Naive B cell (primary cell): Measurements from ENCODE around the gene SLC23A2. TPM values are rescaled to one million over a fixed set of nuclear protein-coding genes. Genes with fewer than 3 reads are reported as not detected.
"Not testable (repeated sequence)": the region's sequence is repeated elsewhere in the genome, so short reads cannot be mapped to it uniquely, and the experiment has no call there.

Experiments
- ATAC-seq, 2 donors: fragments of 150-1000 bp; cut with Tn5 transposase; 2 replicates each; pipeline ENCODE4 v1.10.0; 2021; ENCODE audit warnings: low read depth in 2 of 2, mild to moderate bottlenecking in 2 of 2, moderate library complexity in 2 of 2
- DNase-seq: peaks from one replicate; pipeline ENCODE4 v3.0.0; 2022
- H3K27ac Mint-ChIP-seq, 6 donors: one replicate each; pipeline ENCODE4 v1.8.0; 2020 to 2022; ENCODE audit warnings: mild to moderate bottlenecking in 6 of 6, mixed read lengths in 6 of 6, moderate library complexity in 5 of 6, inconsistent platforms in 2 of 6
- H3K27me3 Mint-ChIP-seq, 3 donors: one replicate each; pipeline ENCODE4 v1.8.0; 2021 to 2022; ENCODE audit warnings: mixed read lengths in 3 of 3, mild to moderate bottlenecking in 1 of 3
- H3K36me3 Mint-ChIP-seq, 2 donors: one replicate each; pipeline ENCODE4 v1.8.0; 2020 to 2022; ENCODE audit warnings: mixed read lengths in 2 of 2, inconsistent platforms in 1 of 2, mild to moderate bottlenecking in 1 of 2
- H3K4me1 Mint-ChIP-seq, 3 donors: one replicate each; pipeline ENCODE4 v1.8.0; 2020 to 2022; ENCODE audit warnings: mixed read lengths in 3 of 3, inconsistent platforms in 1 of 3, mild to moderate bottlenecking in 1 of 3, moderate library complexity in 1 of 3
- H3K4me3 Mint-ChIP-seq, 8 donors: one replicate each; pipeline ENCODE4 v1.8.0; 2020 to 2022; ENCODE audit warnings: mild to moderate bottlenecking in 8 of 8, mixed read lengths in 8 of 8, moderate library complexity in 8 of 8, inconsistent platforms in 2 of 8
- H3K9me3 Mint-ChIP-seq, 7 donors: one replicate each; pipeline ENCODE4 v1.8.0; 2020 to 2022; ENCODE audit warnings: mixed read lengths in 7 of 7, mild to moderate bottlenecking in 5 of 7, inconsistent platforms in 2 of 7, moderate library complexity in 1 of 7
- polyA plus RNA-seq, 6 donors: library from polyadenylated mRNA; unstranded; fragments of 300-500 nt; fragmentation: Illumina TruSeq; gene quantifications; one replicate each; pipeline ENCODE4 v1.2.3, GENCODE V29; 2021; ENCODE audit warnings: low read depth in 6 of 6

The SLC23A2 gene
- polyA plus RNA-seq, 6 donors from 2014 or later, result 5.0 to 10.8 (median 7.1) TPM

- ATAC-seq, result no peak
- Mint-ChIP-seq H3K36me3 (peaks cover 32 to 51% of the 10 kb centered on the region in 2 donors), H3K27ac (peak overlapping the region in 2 of 6 donors; percentile 8 to 94), H3K27me3 (no peaks in the 10 kb centered on the region), H3K4me3 (no peak overlapping the region), H3K4me1 (peaks cover 0 to 4% (median 0%) of the 10 kb centered on the region in 3 donors), H3K9me3 (no peaks in the 10 kb centered on the region)
- no peak for DNase-seq
Measured at GRCh38 chr20:4862661-4863060, 138.6 kb downstream of the SLC23A2 start.

- Mint-ChIP-seq H3K36me3 (peaks cover 35 to 52% of the 10 kb centered on the region in 2 donors), H3K4me3 (no peak overlapping the region), H3K9me3 (no peaks in the 10 kb centered on the region), H3K4me1 (no peaks in the 10 kb centered on the region), H3K27me3 (no peaks in the 10 kb centered on the region), H3K27ac (peak overlapping the region in 1 of 6 donors; percentile 18)
- no peak for ATAC-seq
- DNase-seq, result no peak
Measured at GRCh38 chr20:4861961-4862360, 139.3 kb downstream of the SLC23A2 start.

GRCh38 chr20:4858000-4858399, 143.3 kb downstream of the SLC23A2 start:
- H3K4me1 Mint-ChIP-seq, result no peaks in the 10 kb centered on the region
- H3K36me3 Mint-ChIP-seq, result peaks cover 37 to 47% of the 10 kb centered on the region in 2 donors
- H3K9me3 Mint-ChIP-seq, result no peaks in the 10 kb centered on the region
- H3K4me3 Mint-ChIP-seq, result no peak overlapping the region
- DNase-seq (no peak), ATAC-seq (no peak)
- no peaks in the 10 kb centered on the region for H3K27me3 Mint-ChIP-seq
- peak overlapping the region in 3 of 6 donors; percentile 15 to 82 (median 23) for H3K27ac Mint-ChIP-seq

- peak overlapping the region in 1 of 6 donors; percentile 71 for H3K27ac Mint-ChIP-seq
- no peak overlapping the region for H3K4me3 Mint-ChIP-seq
- no peaks in the 10 kb centered on the region for H3K4me1 Mint-ChIP-seq
- DNase-seq, result no peak
- ATAC-seq, result no peak
- peaks cover 32 to 41% of the 10 kb centered on the region in 2 donors for H3K36me3 Mint-ChIP-seq
- no peaks in the 10 kb centered on the region for H3K9me3 Mint-ChIP-seq
- no peaks in the 10 kb centered on the region for H3K27me3 Mint-ChIP-seq
Measured at GRCh38 chr20:4856022-4856755, 145.1 kb downstream of the SLC23A2 start.

GRCh38 chr20:4855555-4855954, 145.8 kb downstream of the SLC23A2 start:
- Mint-ChIP-seq H3K4me3 (no peak overlapping the region), H3K27ac (peak overlapping the region in 2 of 6 donors; percentile 59 to 61), H3K36me3 (peaks cover 31 to 36% of the 10 kb centered on the region in 2 donors), H3K9me3 (no peaks in the 10 kb centered on the region), H3K27me3 (no peaks in the 10 kb centered on the region), H3K4me1 (no peaks in the 10 kb centered on the region)
- DNase-seq, result no peak
- ATAC-seq, result no peak

- H3K27ac Mint-ChIP-seq, result peak overlapping the region in 1 of 6 donors; percentile 59
- H3K4me3 Mint-ChIP-seq, result no peak overlapping the region
- no peaks in the 10 kb centered on the region for H3K9me3 Mint-ChIP-seq
Measured at GRCh38 chr20:4855097-4855496, 146.2 kb downstream of the SLC23A2 start.

GRCh38 chr20:4854561-4854901, 146.8 kb downstream of the SLC23A2 start:
- no peaks in the 10 kb centered on the region for H3K4me1 Mint-ChIP-seq
- no peak for DNase-seq
- no peaks in the 10 kb centered on the region for H3K9me3 Mint-ChIP-seq
- peaks cover 23 to 27% of the 10 kb centered on the region in 2 donors for H3K36me3 Mint-ChIP-seq
- H3K4me3 Mint-ChIP-seq, result no peak overlapping the region
- H3K27ac Mint-ChIP-seq, result peak overlapping the region in 2 of 6 donors; percentile 15 to 39
- H3K27me3 Mint-ChIP-seq, result no peaks in the 10 kb centered on the region
- ATAC-seq, result no peak

More at GRCh38 chr20:4855097-4855496, 146.2 kb downstream of the SLC23A2 start:
- H3K36me3 Mint-ChIP-seq, result peaks cover 26 to 31% of the 10 kb centered on the region in 2 donors
- ATAC-seq (no peak), DNase-seq (no peak)
- H3K27me3 Mint-ChIP-seq, result no peaks in the 10 kb centered on the region
- H3K4me1 Mint-ChIP-seq, result no peaks in the 10 kb centered on the region

GRCh38 chr20:4853757-4854560, 147.4 kb downstream of the SLC23A2 start:
- Mint-ChIP-seq H3K36me3 (peaks cover 18 to 23% of the 10 kb centered on the region in 2 donors), H3K4me3 (no peak overlapping the region), H3K4me1 (no peaks in the 10 kb centered on the region), H3K9me3 (no peaks in the 10 kb centered on the region), H3K27ac (peak overlapping the region in 3 of 6 donors; percentile 16 to 60 (median 39)), H3K27me3 (no peaks in the 10 kb centered on the region)
- DNase-seq (no peak), ATAC-seq (no peak)

- H3K27me3 Mint-ChIP-seq, result no peaks in the 10 kb centered on the region
- DNase-seq, result no peak
- no peak overlapping the region for H3K4me3 Mint-ChIP-seq
- ATAC-seq, result no peak
- H3K36me3 Mint-ChIP-seq, result peaks cover 9 to 16% of the 10 kb centered on the region in 2 donors
- H3K9me3 Mint-ChIP-seq, result no peaks in the 10 kb centered on the region
- H3K4me1 Mint-ChIP-seq, result no peaks in the 10 kb centered on the region
- peak overlapping the region in 1 of 6 donors; percentile 45 for H3K27ac Mint-ChIP-seq
Measured at GRCh38 chr20:4853004-4853403, 148.3 kb downstream of the SLC23A2 start.

- Mint-ChIP-seq H3K4me3 (no peak overlapping the region), H3K27me3 (no peaks in the 10 kb centered on the region), H3K36me3 (peaks cover 0 to 2% of the 10 kb centered on the region in 2 donors), H3K9me3 (no peaks in the 10 kb centered on the region), H3K4me1 (peaks cover 0 to 5% (median 0%) of the 10 kb centered on the region in 3 donors), H3K27ac (peak overlapping the region in 1 of 6 donors; percentile 37)
- ATAC-seq (no peak), DNase-seq (no peak)
Measured at GRCh38 chr20:4850960-4851359, 150.3 kb downstream of the SLC23A2 start.

GRCh38 chr20:4848829-4849228, 152.5 kb downstream of the SLC23A2 start:
- H3K4me1 Mint-ChIP-seq, result peaks cover 8 to 14% (median 10%) of the 10 kb centered on the region in 3 donors
- not testable (repeated sequence) for H3K4me3 Mint-ChIP-seq, ATAC-seq, H3K27ac Mint-ChIP-seq, H3K9me3 Mint-ChIP-seq, DNase-seq, H3K27me3 Mint-ChIP-seq, H3K36me3 Mint-ChIP-seq

GRCh38 chr20:4848041-4848440, 153.3 kb downstream of the SLC23A2 start:
- Mint-ChIP-seq H3K9me3 (peaks cover 0 to 4% (median 1%) of the 10 kb centered on the region in 7 donors), H3K27me3 (no peaks in the 10 kb centered on the region), H3K27ac (peak overlapping the region in 1 of 6 donors; percentile 25), H3K4me1 (peaks cover 8 to 14% (median 10%) of the 10 kb centered on the region in 3 donors), H3K36me3 (no peaks in the 10 kb centered on the region), H3K4me3 (no peak overlapping the region)
- DNase-seq (no peak), ATAC-seq (no peak)

- ATAC-seq (no peak), DNase-seq (no peak)
- peaks cover 8 to 15% (median 10%) of the 10 kb centered on the region in 3 donors for H3K4me1 Mint-ChIP-seq
- no peaks in the 10 kb centered on the region for H3K36me3 Mint-ChIP-seq
- H3K4me3 Mint-ChIP-seq, result no peak overlapping the region
- peak overlapping the region in 1 of 6 donors; percentile 60 for H3K27ac Mint-ChIP-seq
- peaks cover 0 to 4% (median 1%) of the 10 kb centered on the region in 7 donors for H3K9me3 Mint-ChIP-seq
- H3K27me3 Mint-ChIP-seq, result no peaks in the 10 kb centered on the region
Measured at GRCh38 chr20:4846821-4847220, 154.5 kb downstream of the SLC23A2 start.
